HG03045 (cell line): ENCODE results near the gene TMEM229A.
"Not testable (repeated sequence)": the region's sequence is repeated elsewhere in the genome, so short reads cannot be mapped to it uniquely, and the experiment has no call there.

Source experiments
- ATAC-seq: cut with Tn5 transposase; IDR thresholded peaks from one replicate; pipeline ENCODE4 v1.9.1; 2021; ENCODE audit warnings: mild to moderate bottlenecking, moderate library complexity; ENCODE audit not compliant: unreplicated experiment

TMEM229A gene

DNA sequence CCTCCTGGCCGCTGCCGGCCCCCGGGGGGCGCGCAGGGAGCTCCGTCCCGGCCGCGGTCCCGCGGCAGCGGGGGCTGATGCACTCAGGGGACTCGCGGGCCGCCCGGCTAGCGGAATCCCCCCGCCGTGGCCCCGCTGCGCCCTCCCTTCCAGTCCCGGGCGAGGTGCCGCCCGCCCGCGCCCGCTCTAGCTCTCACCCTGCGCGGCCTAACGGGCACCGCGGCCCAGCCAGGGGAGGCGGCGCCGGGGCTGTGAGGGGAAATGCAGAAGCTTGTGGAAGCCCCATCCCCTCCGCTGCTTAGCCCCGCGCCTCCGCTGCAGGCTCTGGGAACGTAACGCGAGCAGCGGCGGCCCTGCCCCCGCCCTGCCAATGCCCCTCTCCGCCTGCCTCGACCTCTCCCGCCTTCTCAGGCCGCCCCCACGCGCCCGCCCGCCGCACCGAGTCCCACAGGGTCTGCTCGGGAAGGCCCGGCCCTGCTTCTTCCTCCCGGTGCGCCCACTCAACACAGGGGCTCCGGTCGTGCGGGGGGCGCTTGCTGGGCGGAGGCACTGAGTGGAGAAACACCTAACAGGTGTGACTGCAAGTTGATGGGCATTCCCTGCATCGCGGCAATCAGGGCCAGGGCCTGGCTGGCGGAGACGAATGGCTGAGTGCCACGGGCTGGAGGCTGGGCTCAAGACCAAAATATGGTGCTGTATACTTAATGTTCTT is 384 bp upstream of the TMEM229A start:
- ATAC-seq: no peak

DNA sequence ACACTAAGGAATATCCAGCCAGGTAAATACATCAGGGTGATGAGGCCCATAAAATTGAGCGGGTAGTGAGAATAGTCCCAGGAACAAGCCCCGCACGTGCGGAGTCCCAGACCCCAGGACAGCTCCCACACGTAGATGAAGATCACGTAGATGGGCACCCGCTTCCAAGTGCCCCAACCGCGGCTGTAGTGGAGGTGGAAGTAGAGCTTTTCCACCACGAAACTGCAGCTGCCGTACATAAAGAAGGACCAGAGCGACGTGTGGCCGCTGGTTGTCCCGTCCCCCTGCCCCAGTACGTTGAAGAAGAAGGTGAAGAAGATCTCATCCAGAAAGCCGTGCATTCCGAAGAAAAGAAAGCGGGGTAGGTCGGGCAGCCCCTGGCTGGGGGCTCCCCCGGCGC is 948 bp downstream of the TMEM229A start:
- ATAC-seq: no peak

DNA sequence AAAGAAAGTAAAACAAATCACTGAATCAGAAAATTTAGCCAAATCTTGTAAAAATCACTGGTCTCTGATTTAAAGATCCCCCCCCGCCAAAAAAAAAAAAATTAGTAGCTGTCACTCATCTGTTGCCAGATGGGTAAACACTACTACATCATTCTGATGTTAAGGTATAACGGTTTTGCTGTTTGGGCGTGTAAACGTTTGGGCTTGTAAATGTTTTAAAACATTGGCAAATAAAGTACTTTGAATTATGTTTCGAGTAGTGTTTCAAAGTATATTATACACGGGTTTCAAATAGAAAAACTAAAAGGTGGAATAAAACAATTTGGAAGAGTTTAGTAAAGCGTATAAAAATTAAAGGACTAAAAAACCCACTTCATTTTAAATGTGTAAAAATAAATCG is 1.5 kb downstream of the TMEM229A start:
- no peak for ATAC-seq

DNA sequence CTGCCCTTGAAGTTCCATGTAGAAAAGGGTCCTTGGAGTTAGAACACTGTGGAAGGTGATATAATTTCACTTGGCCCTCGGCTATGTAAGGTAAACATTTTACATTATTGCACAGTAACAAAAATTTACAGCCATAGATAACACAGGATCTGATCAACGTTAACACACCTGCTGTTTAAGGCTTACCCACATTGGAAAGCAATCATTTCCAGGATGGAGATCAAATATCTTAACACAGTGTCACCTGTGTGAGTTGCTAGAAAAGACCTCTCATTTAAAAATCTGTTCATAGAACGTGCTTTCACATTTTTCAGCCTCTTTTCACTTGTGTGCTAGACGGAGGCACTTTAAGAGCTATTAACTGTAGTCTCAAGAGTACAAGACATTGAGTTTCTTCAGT is 1.9 kb downstream of the TMEM229A start:
- ATAC-seq: no peak

DNA sequence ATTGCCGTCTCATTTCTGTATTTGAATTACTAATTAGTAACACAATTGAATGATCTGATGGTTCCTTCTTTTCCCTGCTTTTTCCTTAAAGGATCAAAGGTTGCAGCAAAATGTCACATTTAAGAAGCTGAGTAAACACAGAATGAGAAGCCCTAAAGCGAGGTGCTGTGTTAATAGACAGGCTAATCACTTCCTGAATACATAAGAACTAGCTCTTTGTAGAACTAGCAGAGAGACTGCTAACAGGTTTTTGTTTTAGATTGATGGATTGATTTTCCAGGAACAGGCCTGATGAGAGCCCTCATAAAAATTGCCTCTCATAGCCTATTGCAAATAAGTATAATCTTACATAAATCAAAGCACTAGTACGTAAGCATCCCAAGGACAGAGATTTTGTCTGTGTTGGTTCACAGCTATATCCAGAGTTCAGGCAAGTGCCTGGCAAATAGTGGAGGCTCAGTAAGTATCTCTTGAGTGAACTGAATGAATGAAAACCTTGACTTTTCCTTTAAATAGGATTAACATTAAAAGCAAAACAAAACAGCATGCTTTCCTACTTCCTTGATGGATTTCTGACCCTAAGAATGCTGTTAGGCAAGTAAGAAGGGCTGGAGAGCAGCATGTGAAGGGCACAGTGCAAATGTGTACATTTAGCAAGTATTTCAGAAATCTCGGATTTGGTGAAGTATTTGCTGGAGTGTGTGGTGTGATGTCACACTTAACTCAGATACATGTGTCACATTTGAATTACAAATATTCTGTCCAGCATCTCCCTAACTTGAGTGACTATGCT is 3.3 kb downstream of the TMEM229A start:
- ATAC-seq: no peak

DNA sequence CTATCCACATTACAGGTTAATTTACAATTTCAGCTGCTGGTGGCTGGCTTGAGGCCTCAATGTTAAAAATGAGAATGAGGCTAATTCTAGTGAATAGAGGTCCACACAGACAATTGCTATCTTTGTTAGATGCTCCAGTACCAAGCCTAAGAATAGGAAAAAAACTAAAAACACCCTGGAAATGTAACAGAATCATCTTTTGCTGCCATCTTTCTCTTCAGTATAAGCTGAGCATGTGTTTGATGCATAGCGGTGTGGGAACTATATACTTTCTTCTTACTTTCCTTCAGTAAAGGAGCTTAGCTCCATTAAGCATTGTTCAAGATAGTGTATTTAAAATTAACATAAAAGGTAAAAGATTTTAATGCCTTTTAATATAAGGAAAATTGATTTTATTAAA is 5.6 kb downstream of the TMEM229A start:
- no peak for ATAC-seq

DNA sequence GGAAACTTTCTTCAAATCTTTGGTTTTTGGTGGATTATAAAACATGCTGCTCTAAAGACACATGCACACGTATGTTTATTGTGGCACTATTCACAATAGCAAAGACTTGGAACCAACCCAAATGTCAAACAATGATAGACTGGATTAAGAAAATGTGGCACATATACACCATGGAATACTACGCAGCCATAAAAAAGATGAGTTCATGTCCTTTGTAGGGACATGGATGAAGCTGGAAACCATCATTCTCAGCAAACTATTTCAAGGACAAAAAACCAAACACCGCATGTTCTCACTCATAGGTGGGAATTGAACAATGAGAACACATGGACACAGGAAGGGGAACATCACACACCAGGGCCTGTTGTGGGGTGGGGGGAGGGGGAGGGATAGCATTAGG is 8.5 kb downstream of the TMEM229A start:
- not testable (repeated sequence) for ATAC-seq

DNA sequence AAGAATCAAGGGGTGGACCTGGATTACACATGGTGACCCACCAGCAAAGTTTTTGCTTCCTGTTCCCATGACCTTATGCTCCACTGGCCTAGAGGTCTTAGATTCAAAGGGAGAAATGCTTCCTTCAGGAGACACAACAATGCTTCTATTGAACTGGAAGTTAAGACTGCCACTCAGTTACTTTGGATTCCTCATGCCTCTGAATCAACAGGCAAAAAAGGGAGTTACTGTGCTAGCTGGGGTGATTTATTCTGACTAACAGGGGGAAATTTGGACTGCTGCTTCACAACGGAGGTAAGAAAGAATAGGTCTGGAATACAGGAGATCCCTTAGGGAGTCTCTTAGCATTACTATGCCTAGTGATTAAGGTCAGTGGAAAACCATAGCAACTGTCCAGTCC is 10.3 kb downstream of the TMEM229A start:
- no peak for ATAC-seq

DNA sequence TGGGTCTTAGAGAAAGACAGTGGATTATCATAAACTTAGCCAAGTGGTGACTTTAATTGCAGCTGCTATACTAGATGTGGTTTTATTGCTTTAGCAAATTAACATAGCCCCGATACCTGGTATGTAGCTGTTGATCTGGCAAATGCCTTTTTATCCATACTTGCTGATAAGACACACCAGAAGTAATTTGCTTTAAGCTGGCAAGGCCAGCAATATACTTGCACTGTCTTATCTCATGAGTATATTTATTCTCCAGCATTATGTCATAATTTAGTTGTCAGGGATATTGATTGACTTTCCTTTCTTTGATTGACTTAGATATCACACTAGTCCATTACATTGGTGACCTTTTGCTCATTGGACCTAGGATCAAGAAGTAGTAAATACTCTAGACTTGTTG is 12.8 kb downstream of the TMEM229A start:
- no peak for ATAC-seq

DNA sequence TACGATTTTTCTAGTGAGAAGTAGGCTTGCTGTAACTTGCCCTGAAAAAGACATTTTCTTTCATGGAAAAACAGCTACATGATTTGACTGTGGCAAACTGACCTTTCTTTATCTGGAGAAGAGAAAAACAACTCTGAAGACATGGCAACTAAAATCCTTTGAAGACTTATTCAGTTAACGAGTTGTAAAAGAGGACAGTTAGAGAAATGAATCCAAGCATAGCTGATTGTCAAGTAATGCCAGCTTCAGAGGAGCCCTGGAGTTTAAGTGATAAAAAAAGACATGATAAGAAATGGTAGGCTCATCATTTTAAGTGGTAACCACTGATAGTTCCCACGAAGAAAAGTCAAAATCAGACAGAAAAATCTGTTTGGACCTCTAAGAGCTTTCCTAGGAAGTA is 19.6 kb downstream of the TMEM229A start:
- ATAC-seq: no peak

DNA sequence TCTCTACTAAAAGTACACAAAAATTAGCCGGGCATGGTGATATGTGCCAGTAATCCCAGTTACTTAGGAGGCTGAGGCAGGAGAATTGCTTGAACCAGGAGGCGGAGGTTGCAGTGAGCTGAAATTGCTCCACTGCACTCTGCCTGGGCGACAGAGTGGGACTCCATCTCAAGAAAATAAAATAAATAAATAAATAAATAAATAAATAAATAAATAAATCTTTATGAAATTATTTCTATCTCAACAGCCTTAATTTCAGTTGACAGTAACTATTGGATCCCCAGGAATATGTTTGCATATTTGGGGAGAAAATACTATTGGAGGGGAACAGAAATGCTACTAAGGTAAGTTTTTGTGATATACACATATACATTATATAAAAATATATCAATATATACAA is 20.0 kb downstream of the TMEM229A start:
- no peak for ATAC-seq

DNA sequence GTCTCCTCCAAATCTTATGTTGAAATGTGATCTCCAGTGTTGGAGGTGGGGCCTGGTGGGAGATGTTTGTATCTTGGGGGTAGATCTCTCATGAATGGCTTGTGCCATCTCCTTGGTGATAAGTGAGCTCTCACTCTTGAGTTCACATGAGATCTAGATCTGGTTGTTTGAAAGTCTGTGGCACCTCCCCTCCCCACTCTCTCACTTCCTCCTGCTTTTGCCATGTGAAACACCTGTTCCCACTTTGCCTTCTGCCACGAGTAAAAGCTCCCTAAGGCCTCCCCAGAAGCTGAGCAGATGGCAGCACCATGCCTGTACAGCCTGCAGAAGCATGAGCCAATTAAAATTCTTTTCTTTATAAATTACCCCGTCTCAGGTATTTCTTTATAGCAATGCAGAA is 23.5 kb downstream of the TMEM229A start:
- no peak for ATAC-seq

DNA sequence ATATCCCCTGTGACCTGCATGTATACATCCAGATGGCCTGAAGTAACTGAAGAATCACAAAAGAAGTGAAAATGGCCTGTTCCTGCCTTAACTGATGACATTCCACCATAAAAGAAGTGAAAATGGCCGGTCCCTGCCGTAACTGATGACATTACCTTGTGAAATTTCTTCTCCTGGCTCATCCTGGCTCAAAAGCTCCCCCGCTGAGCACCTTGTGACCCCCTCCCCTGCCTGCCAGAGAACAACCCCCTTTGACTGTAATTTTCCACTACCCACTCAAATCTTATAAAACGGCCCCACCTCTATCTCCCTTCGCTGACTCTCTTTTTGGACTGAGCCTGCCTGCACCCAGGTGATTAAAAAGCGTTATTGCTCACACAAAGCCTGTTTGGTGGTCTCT is 24.6 kb downstream of the TMEM229A start:
- not testable (repeated sequence) for ATAC-seq

DNA sequence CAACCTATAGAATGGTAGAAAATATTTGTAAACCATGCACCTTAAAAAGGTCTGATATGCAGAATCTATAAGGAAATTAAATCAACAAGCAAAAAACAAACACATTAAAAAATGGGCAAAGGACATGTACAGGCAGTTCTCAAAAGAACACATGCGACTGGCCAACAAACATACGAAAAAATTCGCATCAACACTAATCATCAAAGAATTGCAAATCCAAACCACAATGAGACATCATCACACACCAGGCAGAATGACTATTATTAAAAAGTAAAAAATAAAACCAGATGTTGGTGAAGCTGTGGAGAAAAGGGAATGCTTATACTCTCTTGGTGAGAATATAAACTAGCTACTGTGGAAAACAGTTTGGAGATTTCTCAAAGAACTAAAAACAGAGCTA is 33.2 kb downstream of the TMEM229A start:
- ATAC-seq: no peak

DNA sequence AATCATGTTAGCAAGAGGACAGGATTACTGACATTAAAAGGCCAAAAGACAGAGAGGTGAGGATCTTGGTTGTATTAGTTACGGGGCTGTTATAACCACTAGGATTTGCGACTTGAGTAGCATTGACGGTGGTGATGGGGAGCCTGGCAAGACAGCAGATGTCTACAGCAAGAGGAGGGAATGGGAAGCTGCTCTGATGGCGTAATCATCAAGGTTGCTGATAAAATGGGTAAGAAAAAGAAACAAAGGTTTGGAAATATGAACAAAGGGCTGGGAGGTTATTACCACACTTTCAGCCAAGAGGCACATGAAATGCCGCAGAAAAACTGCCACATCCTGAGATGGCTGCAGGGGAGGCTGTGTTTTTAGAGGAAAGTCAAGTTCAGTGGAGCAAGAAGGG is 33.9 kb downstream of the TMEM229A start:
- ATAC-seq: no peak

DNA sequence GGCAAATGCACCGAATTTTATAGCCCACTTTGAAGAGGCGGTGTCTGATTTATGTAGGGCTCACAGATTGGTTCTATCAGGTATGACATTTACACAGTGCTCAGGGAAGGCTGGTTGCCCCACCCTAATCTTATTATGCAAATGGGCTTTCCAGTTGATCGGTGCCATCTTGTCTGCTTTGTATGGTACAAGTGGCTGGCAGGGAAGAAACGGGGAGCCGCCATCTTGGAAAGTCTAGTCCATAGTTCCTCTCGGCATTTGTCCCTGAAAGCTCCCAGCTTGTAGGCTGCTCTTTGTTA is 36.6 kb downstream of the TMEM229A start:
- no peak for ATAC-seq

DNA sequence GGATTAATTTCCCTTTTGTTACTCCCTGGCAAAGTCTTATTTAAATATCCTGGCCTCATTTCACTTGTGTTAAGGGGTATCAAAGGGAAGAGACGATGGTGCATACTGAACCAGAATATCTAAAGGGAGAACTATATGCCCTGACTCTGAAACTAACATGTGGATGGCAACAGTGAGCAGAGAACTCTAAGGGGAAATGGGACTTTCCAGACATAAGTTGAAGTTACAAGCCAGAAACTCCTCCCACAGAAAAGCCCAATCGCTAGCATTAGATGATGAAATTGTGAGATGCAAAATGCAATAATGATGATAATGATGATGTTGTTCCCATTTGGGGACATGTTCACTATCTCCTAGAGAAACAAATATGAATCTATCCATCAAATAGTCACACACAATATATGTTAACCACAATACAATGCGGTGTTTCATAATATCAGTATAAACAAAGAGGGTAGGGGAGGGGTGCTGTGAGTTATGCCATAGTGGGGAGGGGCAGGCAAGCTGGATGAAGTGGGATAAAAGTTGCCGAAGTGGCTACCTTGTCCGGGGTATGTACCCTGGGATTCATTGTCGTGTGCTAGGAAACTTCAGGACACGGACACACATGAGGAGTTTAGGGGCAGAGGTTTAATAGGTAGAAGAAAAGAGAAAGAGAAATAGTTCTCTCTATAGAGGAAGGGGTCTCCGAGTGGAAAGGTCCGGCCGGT is 37.1 kb downstream of the TMEM229A start:
- no peak for ATAC-seq

DNA sequence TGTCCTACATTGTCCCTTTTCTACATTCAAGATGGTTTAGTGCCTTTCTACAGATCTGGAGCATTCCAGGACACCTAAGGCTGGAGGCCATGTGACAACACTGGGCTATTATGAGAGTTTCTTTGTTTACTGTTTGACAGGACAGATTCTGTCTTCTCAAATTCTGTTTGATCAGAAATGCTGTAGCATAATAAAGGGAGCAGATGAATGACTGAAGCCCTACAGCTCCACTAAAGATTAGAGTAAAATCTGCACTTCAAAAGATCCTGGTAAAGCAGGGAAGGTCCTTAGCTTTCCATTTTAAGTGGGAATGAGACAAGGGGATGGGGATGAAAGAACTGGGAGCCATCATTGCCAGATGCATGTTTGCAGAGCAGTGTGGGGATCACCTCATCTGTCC is 38.4 kb downstream of the TMEM229A start:
- ATAC-seq: no peak

DNA sequence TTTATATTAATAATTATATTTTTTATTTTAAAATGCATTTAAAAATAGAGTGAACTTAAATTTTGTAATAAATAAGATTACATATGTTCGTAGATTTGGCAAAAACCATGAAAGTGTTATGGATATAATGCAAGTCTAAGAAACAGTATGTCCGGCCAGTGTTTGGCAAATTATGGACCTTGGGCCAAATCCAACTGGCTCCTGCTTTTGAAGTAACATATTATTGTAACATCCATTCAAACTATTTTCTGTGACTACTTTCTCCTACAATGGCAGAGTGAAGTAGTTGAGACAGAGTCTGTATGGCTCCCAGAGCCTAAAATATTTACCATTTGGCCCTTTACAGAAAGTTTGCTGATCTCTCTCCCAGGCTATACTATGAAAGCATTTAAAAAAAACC is 38.9 kb downstream of the TMEM229A start:
- no peak for ATAC-seq

DNA sequence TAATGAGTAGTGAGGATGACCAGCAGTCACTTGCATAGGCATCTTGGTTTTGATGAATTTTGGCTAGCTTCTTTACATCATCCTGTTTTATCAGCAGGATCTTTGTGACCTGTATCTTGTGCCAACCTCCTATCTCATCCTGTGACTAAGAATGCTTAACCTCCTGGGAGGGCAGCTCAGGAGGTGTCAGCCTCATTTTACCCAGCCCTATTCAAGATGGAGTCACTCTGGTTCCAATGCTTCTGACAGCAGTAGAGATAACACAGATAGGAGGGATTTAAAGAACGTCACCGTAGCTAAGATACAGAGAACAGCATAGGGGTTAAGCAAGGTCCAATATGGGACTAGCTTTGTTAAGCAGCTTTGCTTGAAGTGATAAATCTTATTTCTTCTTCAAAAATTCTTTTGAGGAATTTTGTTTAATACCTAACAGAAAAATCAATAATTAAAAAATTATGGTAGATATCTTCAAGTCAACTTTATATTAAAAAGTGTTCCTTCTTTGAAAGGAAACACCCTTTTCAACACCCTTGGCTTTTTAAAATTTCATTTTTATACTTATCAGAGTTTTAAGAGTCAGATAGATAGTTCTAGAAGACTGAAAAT is 39.9 kb downstream of the TMEM229A start:
- ATAC-seq: no peak

DNA sequence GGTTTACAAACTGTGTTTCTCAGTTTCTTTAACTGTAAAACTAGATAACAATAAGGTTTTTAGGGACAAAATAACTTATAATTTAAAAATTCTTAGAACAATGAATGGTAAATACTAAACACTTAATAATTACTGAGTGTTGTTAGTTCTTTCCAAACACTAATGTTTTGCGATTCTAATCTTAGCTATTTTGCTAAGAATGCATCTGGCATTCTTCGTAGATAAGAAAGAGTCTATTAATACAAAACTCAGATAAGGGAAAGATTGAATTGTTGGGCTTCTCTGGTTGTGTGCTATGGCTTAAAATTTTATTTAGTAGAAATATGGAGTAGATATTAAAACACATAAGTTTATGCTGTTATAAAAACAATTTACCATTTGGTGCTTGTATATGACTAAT is 45.4 kb downstream of the TMEM229A start:
- no peak for ATAC-seq
